Smooth muscle cell (in vitro differentiated cells): ENCODE measurements around the gene FGFBP2. TPM values are rescaled to one million over a fixed set of nuclear protein-coding genes. Genes with fewer than 3 reads are reported as not detected.

Experiments used
- DNase-seq: peaks from one replicate; lab custom pipeline; 2025; ENCODE audit not compliant: unreplicated experiment; lab: John Stamatoyannopoulos, UW
- H2AFZ ChIP-seq: fragments of 200-600 bp; sonication (generic); 2 replicates; pipeline ENCODE4 v1.6.0; 2016; ENCODE audit warnings: antibody characterized with exemption, low read depth, mild to moderate bottlenecking
- H3F3A ChIP-seq: fragments of 200-600 bp; sonication (generic); 2 replicates; pipeline ENCODE4 v1.6.0; 2017; ENCODE audit warnings: antibody characterized with exemption, low read depth
- H3K27ac ChIP-seq: fragments of 200-600 bp; sonication (generic); 2 replicates; pipeline ENCODE4 v1.5.1; 2016; ENCODE audit warnings: low read depth, mild to moderate bottlenecking
- H3K27me3 ChIP-seq: fragments of 200-600 bp; sonication (generic); 2 replicates; pipeline ENCODE4 v1.6.1; 2016; ENCODE audit warnings: low read depth, mild to moderate bottlenecking
- H3K36me3 ChIP-seq: fragments of 200-600 bp; sonication (generic); 2 replicates; pipeline ENCODE4 v1.5.1; 2016; ENCODE audit warnings: low read depth
- H3K4me1 ChIP-seq: fragments of 200-600 bp; sonication (generic); 2 replicates; pipeline ENCODE4 v1.5.1; 2016; ENCODE audit warnings: low read depth
- H3K4me2 ChIP-seq: fragments of 200-600 bp; sonication (generic); 2 replicates; pipeline ENCODE4 v1.6.0; 2016; ENCODE audit warnings: mild to moderate bottlenecking
- H3K4me3 ChIP-seq: fragments of 200-600 bp; sonication (generic); 2 replicates; pipeline ENCODE4 v1.5.1; 2016; ENCODE audit warnings: mild to moderate bottlenecking
- H3K79me2 ChIP-seq: fragments of 200-600 bp; sonication (generic); 2 replicates; pipeline ENCODE4 v1.6.0; 2016; ENCODE audit warnings: low read depth, mild to moderate bottlenecking
- H3K9ac ChIP-seq: fragments of 200-600 bp; sonication (generic); 2 replicates; pipeline ENCODE4 v1.6.0; 2016; ENCODE audit warnings: low read depth
- H3K9me3 ChIP-seq: fragments of 200-600 bp; sonication (generic); replicated peaks from 2 replicates; pipeline ENCODE4 v1.5.1; 2016; ENCODE audit warnings: low read depth
- H4K20me1 ChIP-seq: fragments of 200-600 bp; sonication (generic); 2 replicates; pipeline ENCODE4 v1.6.0; 2016; ENCODE audit warnings: low read depth
- CTCF ChIP-seq: fragments of 200-600 bp; sonication (generic); IDR thresholded peaks from 2 replicates; pipeline ENCODE4 v1.5.1; 2017; ENCODE audit warnings: borderline replicate concordance, mild to moderate bottlenecking, antibody characterized with exemption; ENCODE audit not compliant: insufficient read depth, poor library complexity, severe bottlenecking
- WGBS: methylation state at CpG from one replicate; pipeline ENCODE4 v1.1.7; 2016; ENCODE audit warnings: low lambda C conversion rate; 5-methylcytosine and 5-hydroxymethylcytosine counted together
- polyA plus RNA-seq: library from polyadenylated mRNA; unstranded; fragments of >200 nt; fragmentation: Nextera tagmentation; extraction: Ambion mirVana; gene quantifications from 2 replicates; pipeline ENCODE4 v1.2.1, GENCODE V29; 2016
- total RNA-seq: library from RNA; depleted of rRNA; stranded (reverse); fragments of >200 nt; gene quantifications from 2 replicates; pipeline ENCODE4 v1.2.3, GENCODE V29; 2014

FGFBP2 gene
- total and polyA plus RNA-seq, 2 experiments from 2014 or later, result not detected

- WGBS, result 85% methylated on average over 5 of the region's 5 CpGs
- no peaks in the 10 kb centered on the region for H3K27me3 ChIP-seq
- no peaks in the 10 kb centered on the region for H3F3A ChIP-seq
- no peaks in the 10 kb centered on the region for H3K79me2 ChIP-seq
- H4K20me1 ChIP-seq, result no peaks in the 10 kb centered on the region
- TF ChIP-seq CTCF, result no peak
- H3K4me2 ChIP-seq, result no peak overlapping the region
- H3K36me3 ChIP-seq, result no peaks in the 10 kb centered on the region
- H3K4me1 ChIP-seq, result no peaks in the 10 kb centered on the region
- H2AFZ ChIP-seq, result no peak overlapping the region
- DNase-seq, result no peak
- H3K27ac ChIP-seq, result no peak overlapping the region
- no peaks in the 10 kb centered on the region for H3K9me3 ChIP-seq
- H3K4me3 ChIP-seq, result no peak overlapping the region
- no peak overlapping the region for H3K9ac ChIP-seq
Observed at GRCh38 chr4:15953625-15954024, 9.3 kb downstream of the FGFBP2 start.

- Histone ChIP-seq H3K27me3 (no peaks in the 10 kb centered on the region), H3K4me3 (no peak overlapping the region), H3K27ac (no peak overlapping the region), H3F3A (no peaks in the 10 kb centered on the region), H3K9ac (no peak overlapping the region), H2AFZ (no peak overlapping the region), H3K36me3 (no peaks in the 10 kb centered on the region), H4K20me1 (no peaks in the 10 kb centered on the region), H3K4me2 (no peak overlapping the region), H3K9me3 (no peaks in the 10 kb centered on the region), H3K4me1 (no peaks in the 10 kb centered on the region), H3K79me2 (no peaks in the 10 kb centered on the region)
- DNase-seq, result no peak
- TF ChIP-seq CTCF, result no peak
Observed at GRCh38 chr4:15951781-15952180, 11.2 kb downstream of the FGFBP2 start.

GRCh38 chr4:15948826-15949225, 14.1 kb downstream of the FGFBP2 start:
- Histone ChIP-seq H3K27me3 (no peaks in the 10 kb centered on the region), H3F3A (no peaks in the 10 kb centered on the region), H3K27ac (no peak overlapping the region), H3K9me3 (no peaks in the 10 kb centered on the region), H3K4me3 (no peak overlapping the region), H4K20me1 (no peaks in the 10 kb centered on the region), H3K9ac (no peak overlapping the region), H3K4me2 (no peak overlapping the region), H3K79me2 (no peaks in the 10 kb centered on the region), H2AFZ (no peak overlapping the region), H3K36me3 (no peaks in the 10 kb centered on the region), H3K4me1 (no peaks in the 10 kb centered on the region)
- TF ChIP-seq CTCF, result no peak
- whole genome bisulfite sequencing, result 93% methylated on average over 9 of the region's 9 CpGs
- no peak for DNase-seq

- Histone ChIP-seq H2AFZ (no peak overlapping the region), H3K4me3 (no peak overlapping the region), H3K9me3 (no peaks in the 10 kb centered on the region), H3K27ac (no peak overlapping the region), H3F3A (no peaks in the 10 kb centered on the region), H3K4me2 (no peak overlapping the region), H3K9ac (no peak overlapping the region), H3K4me1 (no peaks in the 10 kb centered on the region), H4K20me1 (no peaks in the 10 kb centered on the region), H3K79me2 (no peaks in the 10 kb centered on the region), H3K36me3 (no peaks in the 10 kb centered on the region), H3K27me3 (no peaks in the 10 kb centered on the region)
- no peak for TF ChIP-seq CTCF
- no peak for DNase-seq
- 89% methylated on average over 8 of the region's 8 CpGs for WGBS
Observed at GRCh38 chr4:15947684-15948083, 15.3 kb downstream of the FGFBP2 start.
